ENCODE data around the gene LCORL.

- TF ChIP-seq CTCF (IDR thresholded peaks at IDR 0.05; ENCODE audit: low read length) (no peak), EZH2phosphoT487 (IDR thresholded peaks at IDR 0.05; ENCODE audit: low read length) (no peak), EZH2 (optimal IDR thresholded peaks at IDR 0.05; ENCODE audit: low read depth, low read length) (no peak)
Measured at GRCh38 chr4:17811078-17811603, 210.4 kb downstream of the LCORL start.

Data from MM.1S (cell line).